Stimulated activated CD8-positive, alpha-beta memory T cell treated with anti-CD3 and anti-CD28 coated beads, Interleukin-12 subunit alpha, Interleukin-12 subunit beta, amount 100 ng/mL, for 1 hour (primary cell): ENCODE data around the gene TUBB2A.
"Not testable (repeated sequence)": the region's sequence is repeated elsewhere in the genome, so short reads cannot be mapped to it uniquely, and the experiment has no call there.

Source experiments
- DNase-seq: peaks from one replicate; pipeline ENCODE4 v3.0.0-alpha.2; 2020; ENCODE audit warnings: low read depth

TUBB2A gene

DNA sequence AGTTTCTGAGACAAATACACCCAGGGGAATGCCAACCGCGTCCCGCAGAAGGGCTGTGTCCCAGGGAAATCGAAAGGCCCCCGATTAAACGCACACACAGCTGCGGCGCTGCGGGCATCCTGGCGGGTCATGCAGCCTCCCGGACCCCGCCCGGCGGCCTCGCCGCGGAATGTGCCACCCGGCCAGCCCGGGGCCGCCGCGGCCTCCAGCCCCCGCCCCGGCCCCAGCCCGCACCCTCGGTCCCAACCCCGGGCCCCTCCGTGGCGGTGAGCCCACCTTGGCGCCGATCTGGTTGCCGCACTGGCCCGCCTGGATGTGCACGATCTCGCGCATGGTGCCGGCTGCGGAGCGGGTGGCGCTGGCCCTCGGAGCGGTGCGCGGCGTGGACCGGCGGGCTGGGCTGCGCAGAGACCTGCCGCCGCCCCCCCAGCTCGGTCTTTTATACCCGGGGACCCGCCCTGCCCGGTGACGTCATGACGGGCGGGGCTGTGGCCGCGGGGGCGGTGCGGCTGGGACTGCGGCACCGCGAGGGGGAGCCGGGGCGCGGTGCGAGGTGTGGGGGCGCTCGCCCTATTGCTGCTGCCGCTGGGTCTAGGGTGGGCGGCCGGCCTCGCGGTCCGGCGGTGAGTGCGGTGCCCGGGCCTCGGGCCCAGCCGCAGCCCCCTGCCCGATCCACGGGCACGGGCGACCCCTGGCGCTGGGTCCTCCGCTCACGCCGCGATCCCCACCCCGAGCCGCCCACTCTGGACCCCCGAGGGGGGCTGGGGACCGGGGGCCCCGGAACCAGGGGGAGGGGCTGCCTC is at the start of gene TUBB2A:
Gene TUBB2A (minus strand): TSS at position 414 of the 803 bp plus-strand sequence. CDS start 81 bp downstream, at position 333.
- DNase-seq: peak; percentile 78

DNA sequence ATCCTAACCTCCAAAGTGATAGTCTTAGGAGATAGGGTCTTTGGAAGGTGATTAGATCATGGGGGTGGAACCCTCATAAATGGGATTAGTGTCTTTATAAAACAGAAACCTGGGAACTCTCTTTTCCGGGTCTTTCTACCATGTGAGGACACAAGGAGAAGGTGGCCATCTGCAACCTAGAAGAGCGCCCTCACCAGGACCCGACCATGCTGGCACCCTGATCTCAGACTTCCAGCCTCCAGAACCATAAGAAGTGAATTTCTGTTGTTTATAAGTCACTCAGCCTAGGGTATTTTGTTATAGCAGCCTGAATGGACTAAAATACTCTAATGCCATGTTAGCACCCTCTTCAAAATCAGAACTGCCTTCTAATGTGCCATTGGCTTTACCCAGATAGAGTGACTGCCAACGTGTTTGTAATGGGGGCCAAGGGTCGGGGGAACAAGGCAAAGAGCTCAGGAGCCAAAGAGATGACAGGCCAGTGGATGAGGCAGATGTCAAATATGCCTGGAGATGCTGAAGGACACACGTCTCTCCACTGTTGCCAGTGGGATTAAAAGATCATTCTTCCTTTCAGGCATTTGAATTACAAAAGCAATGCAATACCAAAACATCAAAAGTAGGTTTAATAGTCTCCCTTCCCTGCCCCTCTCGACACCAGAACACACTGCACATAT is 49.1 kb upstream of the TUBB2A start:
- DNase-seq: no peak

DNA sequence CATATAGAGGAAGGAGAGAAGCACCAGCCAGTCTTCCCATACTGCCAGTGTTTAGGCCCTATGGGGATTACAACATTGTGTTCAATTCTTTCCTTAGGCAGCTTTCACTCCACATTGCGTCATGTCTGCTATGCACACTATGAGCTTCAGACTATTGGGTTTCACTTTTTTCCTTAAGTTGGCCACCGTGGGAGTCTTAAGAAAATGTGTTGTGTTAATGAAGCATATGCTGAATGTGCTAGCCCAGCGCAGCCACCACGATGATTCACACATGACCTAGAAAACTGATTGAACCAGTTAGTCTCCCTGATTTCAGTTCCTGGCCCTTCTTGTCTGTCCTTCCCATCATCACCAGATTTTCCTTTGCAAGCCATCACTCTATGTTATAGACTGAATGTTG is 48.6 kb upstream of the TUBB2A start:
- no peak for DNase-seq

DNA sequence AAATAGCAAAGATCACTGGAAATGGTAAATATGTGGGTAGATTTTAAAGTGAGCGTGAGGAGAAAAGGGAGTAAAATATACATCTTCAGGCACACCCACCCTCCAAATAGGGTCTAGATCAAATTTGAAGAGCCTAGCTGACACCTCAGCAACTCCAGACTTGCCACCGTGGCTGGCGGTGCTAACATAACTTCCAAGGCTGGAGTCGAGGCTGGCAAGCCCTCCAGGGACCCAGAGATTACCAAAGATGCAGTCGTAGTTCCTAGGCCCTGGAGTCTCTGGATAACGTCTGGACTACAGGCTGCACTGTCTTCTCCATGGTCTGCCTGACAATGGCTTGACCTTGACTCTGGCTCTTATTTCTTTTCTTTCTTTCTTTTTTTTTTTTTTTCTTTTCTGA is 47.6 kb upstream of the TUBB2A start:
- DNase-seq: no peak

DNA sequence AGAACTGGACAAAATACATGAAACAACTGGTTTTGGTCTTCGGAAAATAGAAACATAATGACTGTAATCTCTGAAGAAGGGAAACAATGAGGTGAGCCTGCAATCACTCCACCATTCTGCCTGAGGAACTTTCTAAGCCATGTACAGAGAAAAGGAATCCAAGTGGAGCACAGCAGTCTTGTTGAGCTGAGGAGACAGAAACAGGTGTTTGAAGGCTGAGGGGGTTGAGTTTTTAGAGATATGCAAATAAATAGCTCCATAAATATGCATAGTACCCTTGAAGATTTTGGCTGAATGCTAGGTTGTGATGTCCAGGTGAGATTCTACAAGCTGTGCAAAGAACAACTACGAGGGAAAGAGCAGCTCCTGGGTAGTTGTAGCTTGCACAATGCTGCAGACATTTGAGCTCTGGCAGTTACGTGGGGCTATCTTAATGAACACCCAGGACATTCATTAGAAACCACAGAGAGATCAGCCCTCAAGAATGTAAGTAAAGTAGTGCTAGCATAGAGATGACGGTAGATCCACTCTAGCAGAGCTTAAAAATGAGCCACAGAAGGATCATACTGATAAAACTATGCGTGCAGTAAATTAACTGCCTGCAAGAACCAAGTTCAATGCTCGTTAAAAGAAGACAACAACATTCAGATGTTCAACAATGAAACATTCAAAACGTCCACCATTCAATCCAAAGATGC is 45.8 kb upstream of the TUBB2A start:
- DNase-seq: no peak

DNA sequence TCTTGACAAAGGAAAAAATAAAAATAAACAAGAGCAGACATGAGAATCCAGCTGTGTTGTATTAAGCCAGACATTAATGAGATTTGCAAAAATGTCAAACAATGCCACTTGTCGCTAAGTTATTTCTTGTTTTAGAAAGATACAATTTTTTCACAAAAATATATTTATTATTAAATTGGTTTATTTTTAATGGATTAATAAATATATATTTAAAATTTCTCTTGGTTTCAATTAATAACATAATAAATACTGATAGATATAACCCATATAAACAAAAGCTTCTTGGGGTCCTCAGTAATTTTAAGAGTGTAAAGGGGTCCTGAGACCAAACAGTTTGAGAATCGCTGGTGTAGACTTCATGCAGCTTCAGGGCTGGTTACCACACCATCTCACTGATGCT is 44.0 kb upstream of the TUBB2A start:
- DNase-seq: no peak

DNA sequence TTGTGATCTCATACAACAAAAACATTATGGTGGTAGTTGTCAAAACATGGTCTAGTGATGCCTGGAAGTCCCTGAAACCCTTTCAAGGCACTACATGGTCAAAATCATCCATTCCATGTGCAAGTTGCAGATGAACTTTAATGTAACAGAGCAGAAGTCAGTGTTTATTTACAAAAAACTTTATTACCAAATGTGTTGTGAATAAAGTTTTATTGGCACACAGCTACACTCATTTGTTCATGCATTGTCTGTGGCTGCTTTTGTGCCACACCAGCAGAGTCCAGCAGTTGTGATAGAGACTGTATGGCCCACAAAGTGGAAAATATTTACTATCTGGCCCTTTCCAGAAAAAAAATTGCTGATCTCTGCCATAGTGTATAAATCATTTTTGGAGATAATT is 43.3 kb upstream of the TUBB2A start:
- no peak for DNase-seq

DNA sequence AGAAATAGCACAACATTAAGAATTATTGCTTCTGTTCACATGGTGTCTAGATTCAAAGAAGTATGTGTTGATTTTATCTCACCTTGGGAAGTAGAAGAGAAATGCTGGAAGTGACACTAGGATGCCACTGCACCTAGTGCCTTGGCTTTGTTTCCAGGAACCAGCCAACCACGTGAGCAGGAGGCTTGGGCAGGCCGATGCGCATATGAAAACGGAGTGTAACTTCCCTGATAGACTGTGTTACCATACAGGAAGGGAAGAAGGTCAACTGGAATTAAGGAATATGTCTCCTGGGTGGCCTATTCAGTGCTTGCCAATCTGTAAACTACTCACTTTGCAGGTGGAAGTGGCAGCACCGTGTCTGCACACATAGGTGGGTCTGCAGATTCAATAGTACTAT is 42.0 kb upstream of the TUBB2A start:
- DNase-seq: no peak

DNA sequence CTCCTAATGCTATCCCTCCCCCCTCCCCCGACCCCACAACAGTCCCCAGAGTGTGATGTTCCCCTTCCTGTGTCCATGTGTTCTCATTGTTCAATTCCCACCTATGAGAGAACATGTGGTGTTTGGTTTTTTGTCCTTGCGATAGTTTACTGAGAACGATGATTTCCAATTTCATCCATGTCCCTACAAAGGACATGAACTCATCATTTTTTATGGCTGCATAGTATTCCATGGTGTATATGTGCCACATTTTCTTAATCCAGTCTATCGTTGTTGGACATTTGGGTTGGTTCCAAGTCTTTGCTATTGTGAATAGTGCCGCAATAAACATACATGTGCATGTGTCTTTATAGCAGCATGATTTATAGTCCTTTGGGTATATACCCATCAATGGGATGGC is 40.4 kb upstream of the TUBB2A start:
- DNase-seq: not testable (repeated sequence)

DNA sequence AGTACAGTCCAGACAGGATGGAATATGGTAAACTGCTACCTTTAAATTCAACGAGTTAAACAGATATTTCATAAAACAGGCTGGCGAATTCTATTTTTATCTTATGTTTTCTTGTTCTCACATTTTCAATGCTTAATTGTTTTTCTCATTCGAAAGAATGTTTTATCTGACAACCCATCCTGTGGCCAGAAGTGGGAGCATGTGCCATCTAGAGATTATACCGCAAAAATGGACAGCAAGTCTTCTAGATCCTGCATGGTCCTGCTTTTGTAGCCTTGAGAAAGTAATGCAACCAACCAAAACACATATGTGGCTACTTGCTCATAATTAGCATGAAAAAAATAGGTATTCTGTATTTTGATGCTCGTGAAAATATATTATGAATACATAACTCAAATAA is 39.4 kb upstream of the TUBB2A start:
- DNase-seq: no peak

DNA sequence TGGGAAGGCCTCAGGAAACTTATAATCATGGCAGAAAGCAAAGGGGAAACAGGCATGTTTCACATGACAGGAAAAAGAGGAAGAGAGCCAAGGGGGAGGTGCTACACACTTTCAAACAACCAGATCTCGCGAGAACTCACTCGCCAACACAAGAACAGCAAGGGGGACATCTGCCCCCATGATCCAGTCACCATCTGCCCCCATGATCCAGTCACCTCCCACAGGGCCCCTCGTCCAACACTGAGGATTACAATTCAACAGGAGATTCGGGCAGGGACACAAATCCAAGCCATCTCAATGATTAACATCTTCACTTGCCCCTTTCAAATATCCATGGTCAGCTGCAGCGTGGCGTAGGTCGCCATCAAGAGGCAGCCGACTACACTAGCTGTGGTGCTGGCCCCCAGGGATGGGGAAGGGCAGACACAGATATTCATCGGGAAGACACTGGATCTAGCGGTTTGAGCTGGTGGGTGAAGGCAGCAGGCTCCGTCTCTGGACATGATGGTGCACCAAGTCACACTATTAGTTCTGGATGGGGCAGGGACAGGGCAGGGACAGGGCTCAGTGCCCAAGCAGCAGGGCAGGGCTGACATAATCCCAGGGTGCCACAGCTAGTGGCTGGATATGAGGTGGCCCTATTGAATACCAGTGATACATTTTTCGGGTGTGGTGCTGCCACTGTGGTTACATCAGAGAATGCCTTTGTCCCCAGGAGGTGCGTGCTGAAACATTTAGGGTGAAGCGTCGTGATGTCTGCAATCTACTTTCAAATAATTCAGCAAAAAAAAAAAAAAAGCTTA is 38.6 kb upstream of the TUBB2A start:
- no peak for DNase-seq

DNA sequence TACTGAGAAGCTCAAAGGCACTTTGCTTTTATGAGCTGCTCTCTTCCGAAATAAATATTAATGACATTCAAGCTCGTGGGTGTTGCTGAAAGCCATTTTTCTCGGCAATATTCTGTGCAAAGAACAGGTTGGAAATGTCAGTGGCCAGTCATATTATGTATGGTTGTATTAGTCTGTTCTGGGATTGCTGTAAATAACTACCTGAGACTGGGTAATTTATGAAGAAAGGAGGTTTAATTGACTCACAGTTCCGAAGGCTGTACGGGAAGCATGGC is 38.0 kb upstream of the TUBB2A start:
- DNase-seq: no peak

DNA sequence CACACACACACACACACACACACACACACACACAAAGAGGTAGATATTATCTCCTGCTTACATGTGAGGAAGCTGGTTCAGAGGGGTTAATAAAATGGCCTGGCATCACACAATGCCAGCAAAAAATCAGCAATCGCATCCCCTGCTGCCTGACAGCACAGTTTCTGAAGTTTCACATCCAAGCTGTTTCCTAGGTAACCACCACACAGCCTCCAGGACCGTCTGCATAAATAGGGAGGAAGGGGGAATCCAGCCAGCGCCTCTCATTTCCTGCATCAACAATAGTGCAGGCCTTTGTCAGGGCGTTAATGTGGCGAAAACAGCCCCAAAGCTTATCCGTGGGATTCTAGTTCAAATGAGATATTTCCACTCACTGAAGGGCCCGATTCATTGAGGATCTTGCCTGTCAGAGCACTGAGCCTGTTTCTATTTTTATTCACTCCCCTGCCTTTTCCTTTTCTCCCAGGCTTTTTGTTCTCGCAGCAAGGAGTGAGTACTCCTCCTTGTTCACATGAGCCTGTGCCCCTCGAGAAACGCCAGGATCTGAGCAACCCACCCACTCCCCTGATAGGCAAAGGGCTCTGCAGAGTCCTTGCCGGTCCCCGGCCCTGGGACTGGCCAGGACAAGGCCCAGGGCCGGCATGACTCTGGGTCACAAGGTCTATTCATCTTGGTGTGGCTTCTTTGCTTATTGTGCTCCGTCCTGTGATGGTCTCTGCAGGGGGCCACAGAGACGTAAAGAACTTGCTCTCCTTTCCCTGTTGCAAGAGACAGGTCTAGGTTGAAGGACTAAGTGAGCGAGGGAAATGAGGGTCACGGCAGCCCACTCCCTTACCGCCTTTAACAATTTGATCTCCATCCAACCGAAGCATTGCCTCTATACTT is 37.4 kb upstream of the TUBB2A start:
- DNase-seq: no peak

DNA sequence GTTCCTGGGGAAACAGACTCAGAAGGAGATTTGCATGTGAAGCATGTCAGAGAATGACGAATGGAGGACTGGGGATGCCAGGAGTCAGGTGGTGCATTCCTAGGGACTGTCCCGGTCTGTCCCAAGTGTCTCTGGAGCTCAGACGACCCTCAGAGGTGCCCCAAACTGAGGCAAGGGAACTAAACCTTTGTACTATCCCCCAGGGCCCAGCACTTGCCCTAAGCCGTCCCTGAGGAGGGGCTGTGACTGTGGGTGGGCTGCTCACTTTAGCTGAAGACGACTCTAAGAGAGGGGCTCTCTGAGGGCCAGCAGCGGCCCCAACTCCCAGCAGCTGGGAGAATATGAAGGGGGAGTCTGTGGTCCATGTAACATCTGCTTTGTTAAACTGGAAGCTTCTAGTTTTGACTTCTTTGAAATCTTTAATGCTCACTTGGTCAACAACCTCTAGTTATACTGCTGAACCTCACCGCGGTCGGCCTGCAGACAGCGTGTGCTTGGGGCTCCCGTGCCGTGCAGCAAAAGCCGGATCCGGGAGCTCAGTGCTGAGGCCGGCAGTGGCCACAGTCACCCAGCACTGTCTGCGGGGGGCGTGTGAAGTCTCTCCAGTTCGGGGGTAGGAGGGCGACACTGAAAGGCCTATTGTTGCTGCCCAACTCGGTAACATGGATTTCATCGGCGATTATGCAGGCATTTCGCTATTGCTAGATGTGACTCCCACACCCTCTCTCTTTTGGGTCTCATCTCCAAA is 35.9 kb upstream of the TUBB2A start:
- DNase-seq: no peak

DNA sequence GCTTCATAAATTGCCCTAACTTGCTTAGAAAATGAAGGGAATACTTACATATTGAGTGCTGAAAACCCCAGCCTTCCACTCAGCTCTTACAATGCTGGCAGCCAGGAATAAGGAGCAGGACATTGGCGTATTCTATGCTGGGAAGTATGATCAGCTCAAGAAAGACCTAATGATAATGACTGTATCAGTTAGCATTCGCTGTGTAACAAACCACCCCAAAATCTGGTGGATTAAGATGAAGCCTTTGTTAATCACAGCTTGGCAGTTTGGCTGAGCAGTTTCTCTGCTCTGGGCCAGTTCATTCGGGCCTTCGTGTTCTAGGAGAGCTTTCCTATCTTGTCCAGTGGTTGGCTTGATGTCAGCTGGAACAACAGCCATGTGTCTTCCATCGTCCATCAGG is 33.4 kb upstream of the TUBB2A start:
- no peak for DNase-seq

DNA sequence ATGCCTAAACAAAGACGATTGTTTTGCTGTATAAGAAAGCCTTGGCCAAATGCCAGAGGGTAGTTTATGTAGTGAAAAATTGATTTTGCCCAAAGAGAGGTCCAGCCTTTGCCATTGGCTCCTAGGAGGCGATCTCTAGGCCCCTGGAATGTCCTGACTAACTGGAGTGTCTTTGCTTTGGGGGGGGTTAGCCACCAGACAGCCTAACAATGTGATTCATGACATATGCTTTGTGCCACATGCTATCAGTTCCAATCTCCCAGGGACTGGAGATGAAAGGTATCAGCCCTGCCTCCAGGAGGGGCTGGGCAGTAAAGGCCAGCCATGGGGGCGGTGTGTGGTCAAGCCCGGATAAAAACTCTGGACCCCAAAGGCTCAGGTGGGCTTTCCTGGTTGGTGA is 32.7 kb upstream of the TUBB2A start:
- DNase-seq: no peak

DNA sequence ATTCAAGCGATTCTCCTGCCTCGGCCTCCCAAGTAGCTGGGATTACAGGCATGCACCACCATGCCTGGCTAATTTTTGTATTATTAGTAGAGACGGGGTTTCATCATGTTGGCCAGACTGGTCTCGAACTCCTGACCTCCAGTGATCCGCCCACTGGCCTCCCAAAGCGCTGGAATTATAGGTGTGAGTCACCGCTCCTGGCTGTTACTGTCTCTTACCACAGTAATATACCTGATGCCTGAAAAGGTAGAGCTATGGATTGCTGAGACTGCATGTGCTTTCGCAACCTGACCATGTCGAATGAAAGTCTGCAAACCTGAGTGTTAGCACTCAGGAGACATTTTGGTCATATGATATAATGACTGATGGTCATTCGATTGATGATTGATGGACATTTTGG is 31.8 kb upstream of the TUBB2A start:
- not testable (repeated sequence) for DNase-seq

DNA sequence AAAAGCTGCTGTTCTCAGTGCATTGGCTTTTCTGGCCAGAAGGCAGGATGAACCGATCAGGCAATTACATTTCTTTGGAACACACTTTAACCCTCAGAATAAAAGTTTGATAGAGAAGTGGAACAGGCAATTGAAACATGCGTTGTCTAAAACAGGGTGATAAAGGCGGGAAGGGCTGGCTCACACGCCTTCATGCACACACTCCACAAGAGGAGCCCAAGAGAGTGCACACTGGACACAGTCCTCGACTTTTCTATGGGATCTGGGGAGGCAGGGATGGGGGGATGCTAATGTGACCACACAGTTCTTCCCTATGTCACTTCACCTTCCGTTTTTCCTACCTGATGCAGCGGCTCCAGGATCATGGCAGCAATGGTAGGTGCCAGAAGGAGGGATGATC is 30.9 kb upstream of the TUBB2A start:
- no peak for DNase-seq

DNA sequence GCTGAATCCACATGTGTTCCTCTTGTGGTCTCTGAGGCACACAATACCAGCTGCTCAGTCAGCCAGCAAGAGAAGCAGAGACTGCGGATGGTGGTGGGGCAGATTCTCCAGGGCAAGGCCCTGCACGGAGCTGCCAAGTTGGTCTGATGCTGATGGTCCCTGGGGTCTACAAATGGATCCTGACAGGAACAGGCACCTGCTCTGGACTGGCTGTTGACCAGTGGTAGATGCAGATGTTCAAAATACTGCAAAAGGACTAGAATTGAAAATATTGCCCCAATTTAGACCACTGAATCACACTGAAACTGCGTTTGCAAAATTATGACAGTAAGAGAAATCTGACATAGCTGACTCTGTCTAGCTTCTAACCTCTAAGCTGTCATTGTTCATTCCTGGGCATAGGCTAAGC is 29.6 kb upstream of the TUBB2A start:
- DNase-seq: no peak

DNA sequence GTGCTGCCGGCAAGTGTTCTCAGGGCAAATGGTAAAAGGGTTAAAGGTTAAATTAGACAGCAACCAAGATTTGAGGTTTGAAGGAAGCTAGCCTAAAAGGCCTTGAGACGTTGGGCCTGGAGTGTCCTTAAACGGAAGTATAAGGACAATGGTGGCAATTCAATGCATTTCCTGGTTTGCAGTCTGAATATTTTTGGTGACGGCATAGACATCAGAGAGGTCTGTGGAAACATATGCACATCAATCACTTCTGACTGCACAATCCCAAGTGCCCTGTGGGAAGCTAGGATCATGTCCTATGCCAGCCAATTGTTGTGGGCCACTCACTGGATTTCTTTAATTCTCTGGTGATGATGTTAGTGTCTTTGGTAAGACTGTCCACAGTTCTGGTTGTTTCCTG is 25.7 kb upstream of the TUBB2A start:
- DNase-seq: no peak

DNA sequence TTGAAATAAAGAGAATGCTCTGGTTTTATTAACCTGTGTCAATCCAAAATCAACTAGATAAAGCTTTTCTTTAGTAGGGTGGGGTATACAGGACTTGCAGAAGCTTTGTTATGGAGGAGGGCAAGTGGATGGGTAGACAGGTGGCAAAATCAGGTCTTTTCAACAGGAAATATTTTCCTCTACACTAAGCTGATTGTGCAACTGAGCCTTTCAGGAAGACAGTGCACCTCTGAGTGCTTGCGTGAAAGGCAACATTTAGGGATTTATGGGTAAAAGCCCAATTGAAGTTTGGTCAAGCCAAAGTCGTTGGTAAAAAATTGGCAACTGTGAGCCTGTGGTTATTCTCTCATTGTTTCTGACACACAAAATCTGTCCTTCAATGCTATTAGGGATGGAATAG is 23.8 kb upstream of the TUBB2A start:
- no peak for DNase-seq
